T-helper 2 cell treated with Interferon-gamma antibody and Interleukin-4, amounts not matched to agents 5 μg/mL and 100 μg/mL, for 36 hours (primary cell): ENCODE results near the gene MTFR2.

Experiments
- DNase-seq: peaks from one replicate; pipeline ENCODE4 v3.0.0; 2021; ENCODE audit warnings: low spot score
- H3K27ac Mint-ChIP-seq: one replicate; pipeline ENCODE4 v1.8.0; 2021; ENCODE audit warnings: mild to moderate bottlenecking, mixed read lengths
- H3K27me3 Mint-ChIP-seq: one replicate; pipeline ENCODE4 v1.8.0; 2021; ENCODE audit warnings: low read depth, mixed read lengths
- H3K36me3 Mint-ChIP-seq: one replicate; pipeline ENCODE4 v1.8.0; 2021; ENCODE audit warnings: low read depth, mixed read lengths
- H3K4me1 Mint-ChIP-seq: one replicate; pipeline ENCODE4 v1.8.0; 2021; ENCODE audit warnings: low read depth, mixed read lengths
- H3K4me3 Mint-ChIP-seq: one replicate; pipeline ENCODE4 v1.8.0; 2022; ENCODE audit warnings: mild to moderate bottlenecking, moderate library complexity, mixed read lengths
- H3K9me3 Mint-ChIP-seq: one replicate; pipeline ENCODE4 v1.8.0; 2021; ENCODE audit warnings: mixed read lengths

MTFR2 gene

DNA sequence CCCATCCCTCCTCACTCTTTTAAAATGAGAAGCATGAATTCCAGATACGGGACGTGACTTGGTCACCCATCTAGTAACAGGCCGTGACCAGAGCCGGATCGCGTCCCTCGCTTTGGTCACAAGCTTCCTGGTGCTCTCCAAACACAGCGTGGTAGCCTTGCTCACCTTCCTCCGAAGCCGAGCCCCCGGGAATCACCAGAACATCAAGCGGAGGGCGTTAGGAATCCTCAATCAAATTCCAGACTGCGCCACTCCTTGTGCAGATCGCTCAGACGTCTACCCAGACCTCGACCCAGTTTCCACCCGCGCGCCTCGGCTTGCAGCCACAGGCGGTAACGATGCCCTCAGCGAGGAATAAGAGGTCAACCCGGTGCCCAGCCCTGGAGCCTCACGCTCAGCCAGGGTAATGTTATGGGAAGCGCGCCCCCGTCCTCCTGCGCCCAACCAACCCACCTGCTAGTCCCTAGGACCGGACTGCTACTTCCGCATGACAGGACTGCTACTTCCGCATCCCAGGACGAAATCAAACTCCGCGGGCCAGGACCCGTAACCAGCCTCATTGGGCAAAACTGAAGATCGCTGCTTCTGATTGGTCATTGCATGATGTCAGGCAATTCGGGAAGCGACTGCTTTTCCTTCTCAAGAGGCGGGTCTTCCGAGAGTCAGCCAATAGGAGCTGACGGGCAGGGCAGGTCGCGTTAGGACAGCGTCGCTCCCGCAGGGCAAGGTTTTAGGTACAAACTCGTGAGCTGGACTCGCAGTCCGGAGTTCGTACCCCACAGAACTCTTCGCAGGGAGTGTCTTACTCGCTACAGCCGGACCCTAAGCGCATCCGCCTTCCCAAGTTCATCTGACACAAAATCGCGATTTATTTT lies at the start of gene MTFR2:
TSS of gene MTFR2 (minus strand) at position 501 of the 875 bp plus-strand sequence. CDS start 1,212 bp downstream, outside the sequence.
- Mint-ChIP-seq H3K4me1 (peaks cover 44% of the 10 kb centered on the region), H3K4me3 (peak within 1 kb of the TSS; percentile 99), H3K36me3 (peaks cover 38% of the 10 kb centered on the region), H3K27me3 (no peaks in the 10 kb centered on the region), H3K9me3 (no peaks in the 10 kb centered on the region), H3K27ac (peak within 1 kb of the TSS; percentile 95)
- DNase-seq = peak; percentile 94

DNA sequence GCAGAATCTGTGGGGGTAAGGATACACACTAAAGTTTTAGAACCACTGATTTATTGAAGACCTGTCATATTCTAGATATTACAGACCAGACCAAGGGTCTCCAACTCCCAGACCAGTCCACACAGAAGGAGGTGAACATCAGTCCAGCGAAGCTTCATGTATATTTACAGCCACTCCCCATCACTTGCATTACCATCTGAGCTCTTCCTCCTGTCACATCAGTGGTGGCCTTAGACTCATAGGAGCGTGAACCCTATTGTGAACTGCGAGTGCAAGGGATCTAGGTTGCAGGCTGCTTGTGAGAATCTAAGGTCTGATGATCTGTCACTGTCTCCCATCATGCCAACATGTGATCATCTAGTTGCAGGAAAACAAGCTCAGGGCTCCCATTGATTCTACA lies 44.5 kb upstream of the MTFR2 start:
- H3K9me3 Mint-ChIP-seq = no peaks in the 10 kb centered on the region
- H3K4me3 Mint-ChIP-seq = no peak overlapping the region
- no peak for DNase-seq
- H3K27me3 Mint-ChIP-seq = peaks cover 14% of the 10 kb centered on the region
- H3K4me1 Mint-ChIP-seq = peaks cover 12% of the 10 kb centered on the region
- no peak overlapping the region for H3K27ac Mint-ChIP-seq
- no peaks in the 10 kb centered on the region for H3K36me3 Mint-ChIP-seq

DNA sequence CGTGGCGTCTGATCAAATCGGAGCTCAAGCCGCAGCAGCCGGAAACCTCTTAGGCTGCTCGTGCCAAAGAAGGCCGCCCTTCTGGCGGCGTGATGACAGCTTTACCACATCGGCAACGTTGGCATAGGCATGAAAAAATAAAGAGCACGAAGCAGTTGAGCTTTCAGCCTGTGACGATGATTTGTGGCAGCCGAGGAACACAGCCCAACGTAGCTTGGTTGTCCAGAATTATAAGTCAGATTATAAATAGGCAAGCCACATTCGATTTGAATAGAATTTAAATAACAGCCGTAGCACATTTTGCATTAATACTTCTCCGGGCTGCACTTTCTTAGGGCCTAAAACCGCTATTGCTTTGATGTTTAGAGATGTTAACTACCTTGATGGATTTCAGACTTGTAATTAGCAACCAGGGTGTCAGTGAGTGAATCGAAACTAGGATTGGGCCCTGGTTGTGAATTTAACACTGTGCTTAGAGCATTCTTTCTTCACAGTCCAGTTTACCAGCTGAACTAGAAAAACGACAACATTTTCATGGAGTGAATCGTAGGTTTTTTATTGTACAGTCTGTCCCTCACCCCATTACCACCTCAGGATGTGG lies 40.4 kb upstream of the MTFR2 start:
- peak; percentile 79 for DNase-seq
- H3K4me3 Mint-ChIP-seq = peak overlapping the region; percentile 93
- peak overlapping the region; percentile 100 for H3K27ac Mint-ChIP-seq
- H3K9me3 Mint-ChIP-seq = no peaks in the 10 kb centered on the region
- H3K27me3 Mint-ChIP-seq = peaks cover 4% of the 10 kb centered on the region
- H3K36me3 Mint-ChIP-seq = peaks cover 29% of the 10 kb centered on the region
- H3K4me1 Mint-ChIP-seq = peaks cover 25% of the 10 kb centered on the region

- peaks cover 4% of the 10 kb centered on the region for H3K27me3 Mint-ChIP-seq
- peak; percentile 100 for DNase-seq
- peak within 1 kb of the TSS; percentile 93 for H3K4me3 Mint-ChIP-seq
- no peaks in the 10 kb centered on the region for H3K9me3 Mint-ChIP-seq
- peak within 1 kb of the TSS; percentile 100 for H3K27ac Mint-ChIP-seq
- H3K4me1 Mint-ChIP-seq = peaks cover 32% of the 10 kb centered on the region
- peaks cover 36% of the 10 kb centered on the region for H3K36me3 Mint-ChIP-seq
These were observed 39.7 kb upstream of the MTFR2 start, which contains the start of gene BCLAF1 for GRCh38 chr6:136289579-136290409. Gene BCLAF1, minus strand, starts transcription at chr6:136289846. Its CDS starts 9,980 bp downstream, at chr6:136279866.

- Mint-ChIP-seq H3K4me1 (peaks cover 38% of the 10 kb centered on the region), H3K27ac (peak overlapping the region; percentile 100), H3K27me3 (peaks cover 4% of the 10 kb centered on the region), H3K9me3 (no peaks in the 10 kb centered on the region), H3K4me3 (peak overlapping the region; percentile 93), H3K36me3 (peaks cover 39% of the 10 kb centered on the region)
- DNase-seq = peak; percentile 92
These were observed 39.1 kb upstream of the MTFR2 start for GRCh38 chr6:136289327-136289578.

- Mint-ChIP-seq H3K4me1 (peaks cover 41% of the 10 kb centered on the region), H3K27ac (peak overlapping the region; percentile 100)
These were observed 38.6 kb upstream of the MTFR2 start for GRCh38 chr6:136288566-136289326.

GRCh38 chr6:136284909-136285308 lies 34.8 kb upstream of the MTFR2 start:
- Mint-ChIP-seq H3K4me3 (peak overlapping the region; percentile 55), H3K4me1 (peaks cover 60% of the 10 kb centered on the region), H3K27me3 (peaks cover 4% of the 10 kb centered on the region), H3K9me3 (no peaks in the 10 kb centered on the region), H3K36me3 (peaks cover 61% of the 10 kb centered on the region), H3K27ac (peak overlapping the region; percentile 16)
- no peak for DNase-seq

More at GRCh38 chr6:136288566-136289326, 38.6 kb upstream of the MTFR2 start:
- peak; percentile 83 for DNase-seq
- H3K36me3 Mint-ChIP-seq = peaks cover 39% of the 10 kb centered on the region
- peak overlapping the region; percentile 93 for H3K4me3 Mint-ChIP-seq
- peaks cover 4% of the 10 kb centered on the region for H3K27me3 Mint-ChIP-seq
- H3K9me3 Mint-ChIP-seq = no peaks in the 10 kb centered on the region

- H3K4me1 Mint-ChIP-seq = peaks cover 59% of the 10 kb centered on the region
- peak overlapping the region; percentile 47 for H3K27ac Mint-ChIP-seq
- H3K9me3 Mint-ChIP-seq = no peaks in the 10 kb centered on the region
- DNase-seq = no peak
- H3K4me3 Mint-ChIP-seq = peak overlapping the region; percentile 75
- H3K27me3 Mint-ChIP-seq = no peaks in the 10 kb centered on the region
- H3K36me3 Mint-ChIP-seq = peaks cover 57% of the 10 kb centered on the region
These were observed 32.8 kb upstream of the MTFR2 start for GRCh38 chr6:136282906-136283305.

- Mint-ChIP-seq H3K27me3 (no peaks in the 10 kb centered on the region), H3K9me3 (no peaks in the 10 kb centered on the region), H3K4me3 (no peak overlapping the region), H3K4me1 (peaks cover 48% of the 10 kb centered on the region), H3K36me3 (peaks cover 54% of the 10 kb centered on the region), H3K27ac (no peak overlapping the region)
- no peak for DNase-seq
These were observed 30.0 kb upstream of the MTFR2 start for GRCh38 chr6:136280032-136280609.

GRCh38 chr6:136274062-136274461 lies 24.0 kb upstream of the MTFR2 start:
- no peaks in the 10 kb centered on the region for H3K27me3 Mint-ChIP-seq
- H3K4me1 Mint-ChIP-seq = peaks cover 14% of the 10 kb centered on the region
- no peaks in the 10 kb centered on the region for H3K9me3 Mint-ChIP-seq
- peaks cover 71% of the 10 kb centered on the region for H3K36me3 Mint-ChIP-seq
- DNase-seq = no peak
- H3K27ac Mint-ChIP-seq = no peak overlapping the region
- no peak overlapping the region for H3K4me3 Mint-ChIP-seq

DNA sequence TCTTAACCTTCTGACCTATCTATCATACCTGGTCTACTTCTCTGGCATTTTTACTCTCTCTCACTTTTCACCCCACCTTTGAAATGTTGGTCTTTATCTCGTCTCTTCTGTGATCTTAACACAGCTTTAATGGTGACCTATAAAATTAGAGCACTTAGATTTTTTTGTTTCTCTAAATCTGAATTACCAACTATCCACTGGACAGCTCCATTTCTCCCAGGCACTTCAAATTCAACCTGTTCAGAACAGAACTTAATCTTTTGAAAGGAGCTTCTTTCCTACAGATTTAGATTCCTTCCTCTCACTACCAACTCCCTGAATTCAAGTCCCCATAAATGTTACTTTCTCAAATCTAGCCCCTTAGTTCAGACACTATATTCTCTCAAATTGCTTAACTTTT lies 15.0 kb upstream of the MTFR2 start:
- H3K36me3 Mint-ChIP-seq = peaks cover 73% of the 10 kb centered on the region
- no peak overlapping the region for H3K4me3 Mint-ChIP-seq
- no peaks in the 10 kb centered on the region for H3K27me3 Mint-ChIP-seq
- H3K9me3 Mint-ChIP-seq = no peaks in the 10 kb centered on the region
- no peak for DNase-seq
- H3K27ac Mint-ChIP-seq = no peak overlapping the region
- H3K4me1 Mint-ChIP-seq = peaks cover 17% of the 10 kb centered on the region

GRCh38 chr6:136262940-136263339 lies 12.8 kb upstream of the MTFR2 start:
- Mint-ChIP-seq H3K9me3 (no peaks in the 10 kb centered on the region), H3K36me3 (peaks cover 69% of the 10 kb centered on the region), H3K4me1 (peaks cover 17% of the 10 kb centered on the region), H3K27me3 (no peaks in the 10 kb centered on the region), H3K27ac (no peak overlapping the region), H3K4me3 (no peak overlapping the region)
- DNase-seq = no peak

DNA sequence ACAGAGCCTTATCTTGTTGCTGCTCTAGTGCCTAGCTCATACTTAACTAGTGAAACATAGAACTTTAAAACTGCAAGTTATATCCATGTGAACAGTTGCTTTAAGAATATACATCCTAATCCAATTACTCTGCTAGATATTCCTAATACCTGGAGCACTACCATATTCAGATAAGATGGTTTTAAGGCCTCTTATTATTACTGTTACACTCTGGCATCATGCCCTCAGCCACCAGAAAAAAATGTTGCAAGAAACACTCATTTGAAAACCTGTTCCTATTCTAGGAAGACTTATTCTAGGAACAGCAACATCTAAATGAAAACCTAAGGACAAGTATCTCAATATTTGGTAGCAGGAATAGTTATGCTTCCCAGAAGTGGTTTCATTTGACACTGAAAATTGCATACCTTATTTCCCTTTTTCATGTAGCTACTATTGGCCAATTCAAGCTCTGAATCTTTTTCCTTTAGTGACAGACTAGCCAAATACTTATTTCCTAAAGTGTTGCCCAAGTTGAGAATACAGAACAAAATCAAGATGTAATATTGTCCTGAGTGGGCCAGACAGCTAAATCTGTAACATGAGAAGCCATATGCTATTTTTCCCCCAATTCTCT lies 4.8 kb upstream of the MTFR2 start:
- no peak overlapping the region for H3K4me3 Mint-ChIP-seq
- peaks cover 25% of the 10 kb centered on the region for H3K36me3 Mint-ChIP-seq
- no peak overlapping the region for H3K27ac Mint-ChIP-seq
- no peak for DNase-seq
- H3K9me3 Mint-ChIP-seq = no peaks in the 10 kb centered on the region
- H3K4me1 Mint-ChIP-seq = peaks cover 25% of the 10 kb centered on the region
- no peaks in the 10 kb centered on the region for H3K27me3 Mint-ChIP-seq
